ENCODE data around the gene S100A14.
"Not testable (repeated sequence)": the region's sequence is repeated elsewhere in the genome, so short reads cannot be mapped to it uniquely, and the experiment has no call there.

Gene S100A14

GRCh38 chr1:153616144-153616916, at the start of gene S100A14:
TSS of gene S100A14 (minus strand) at chr1:153616325. CDS start at chr1:153615858, 467 bp downstream.
- peak; percentile 58 for DNase-seq

- no peak for DNase-seq
Measured at GRCh38 chr1:153663211-153663610, 47.1 kb upstream of the S100A14 start.

DNA sequence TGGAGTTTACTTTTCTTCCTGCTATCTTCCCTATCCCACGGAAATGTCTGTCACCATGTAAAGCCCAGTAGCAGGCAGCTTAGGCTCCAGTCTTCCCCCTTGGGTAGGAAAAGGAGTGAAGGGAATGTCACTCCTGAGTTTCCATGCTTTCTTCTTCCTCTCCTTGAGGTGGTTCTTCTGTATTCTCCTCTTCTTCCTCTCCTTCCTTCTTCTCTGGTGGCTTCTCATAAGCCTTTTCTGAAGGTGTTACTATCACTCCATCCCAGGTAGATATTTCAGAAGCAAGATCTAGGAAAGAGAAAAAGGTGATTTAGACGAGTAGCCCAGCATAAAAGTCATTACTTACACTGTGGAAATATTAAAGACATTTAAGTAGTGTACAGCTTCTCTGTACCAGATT, 46.1 kb upstream of the S100A14 start:
- DNase-seq = no peak

GRCh38 chr1:153661111-153661708, 45.1 kb upstream of the S100A14 start:
- DNase-seq = no peak

- DNase-seq = no peak
Measured at GRCh38 chr1:153659656-153660055, 43.5 kb upstream of the S100A14 start.

DNA sequence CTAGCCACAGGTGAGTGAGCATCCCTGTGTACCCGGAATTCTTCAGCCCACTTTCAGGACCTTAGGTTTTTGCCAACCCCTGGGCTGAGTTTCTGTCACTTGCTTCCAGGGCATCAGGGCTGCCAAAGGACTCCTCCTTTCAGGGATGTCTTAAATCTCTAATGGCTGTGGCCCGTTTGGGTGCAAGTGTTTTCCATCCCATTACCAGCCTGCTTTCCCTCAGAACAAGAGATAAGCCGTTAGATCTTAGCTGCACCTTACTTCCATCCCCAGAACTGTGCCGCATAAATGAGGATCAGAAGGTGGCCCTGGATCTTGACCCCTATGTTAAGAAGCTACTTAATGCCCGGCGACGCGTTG, 43.0 kb upstream of the S100A14 start:
- no peak for DNase-seq

DNA sequence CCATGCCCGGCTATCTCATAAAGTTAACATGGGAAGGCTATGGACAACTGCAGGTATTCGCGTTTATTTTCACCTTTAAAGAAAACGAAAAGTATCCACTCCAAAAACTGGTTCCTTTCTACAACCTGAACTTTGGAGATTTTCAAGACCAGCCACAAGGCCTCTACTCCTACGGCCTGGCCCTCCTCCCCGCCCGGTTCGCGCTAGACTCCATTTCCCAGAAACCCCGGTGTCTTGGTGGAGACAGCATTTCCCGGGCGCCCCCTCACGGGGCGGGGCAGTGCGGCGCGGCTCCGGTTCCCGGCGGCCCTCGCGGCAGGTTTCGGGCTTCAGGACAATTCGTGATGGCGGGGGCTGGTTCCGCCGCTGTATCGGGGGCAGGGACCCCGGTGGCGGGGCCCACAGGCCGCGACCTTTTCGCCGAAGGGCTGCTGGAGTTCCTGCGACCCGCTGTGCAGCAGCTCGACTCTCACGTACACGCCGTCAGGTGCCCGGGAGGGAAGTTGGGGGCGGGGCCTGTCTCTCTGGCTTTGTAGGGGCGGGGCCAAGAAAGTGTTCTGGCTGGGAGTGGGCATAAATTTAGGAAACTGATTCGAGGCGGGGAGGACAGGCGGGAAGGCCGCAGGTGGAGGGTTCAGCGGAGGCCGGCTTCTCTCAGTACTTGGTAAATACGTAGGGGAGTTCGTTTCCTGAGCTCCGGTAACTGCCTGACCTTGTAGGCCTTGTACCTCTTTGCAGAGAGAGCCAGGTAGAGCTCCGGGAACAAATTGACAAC, 42.5 kb upstream of the S100A14 start, which contains the start of gene SNAPIN:
Gene SNAPIN, plus strand, starts transcription at position 304 of the 775 bp plus-strand sequence. Its CDS starts 41 bp downstream, at position 345.
- DNase-seq = peak; percentile 72

- DNase-seq = peak; percentile 34
Measured at GRCh38 chr1:153655333-153655732, 39.2 kb upstream of the S100A14 start.

GRCh38 chr1:153652805-153653500, 36.8 kb upstream of the S100A14 start:
- no peak for DNase-seq

- DNase-seq = no peak
Measured at GRCh38 chr1:153651771-153652170, 35.6 kb upstream of the S100A14 start.

GRCh38 chr1:153649863-153650235, 33.7 kb upstream of the S100A14 start:
- DNase-seq = peak; percentile 84

DNA sequence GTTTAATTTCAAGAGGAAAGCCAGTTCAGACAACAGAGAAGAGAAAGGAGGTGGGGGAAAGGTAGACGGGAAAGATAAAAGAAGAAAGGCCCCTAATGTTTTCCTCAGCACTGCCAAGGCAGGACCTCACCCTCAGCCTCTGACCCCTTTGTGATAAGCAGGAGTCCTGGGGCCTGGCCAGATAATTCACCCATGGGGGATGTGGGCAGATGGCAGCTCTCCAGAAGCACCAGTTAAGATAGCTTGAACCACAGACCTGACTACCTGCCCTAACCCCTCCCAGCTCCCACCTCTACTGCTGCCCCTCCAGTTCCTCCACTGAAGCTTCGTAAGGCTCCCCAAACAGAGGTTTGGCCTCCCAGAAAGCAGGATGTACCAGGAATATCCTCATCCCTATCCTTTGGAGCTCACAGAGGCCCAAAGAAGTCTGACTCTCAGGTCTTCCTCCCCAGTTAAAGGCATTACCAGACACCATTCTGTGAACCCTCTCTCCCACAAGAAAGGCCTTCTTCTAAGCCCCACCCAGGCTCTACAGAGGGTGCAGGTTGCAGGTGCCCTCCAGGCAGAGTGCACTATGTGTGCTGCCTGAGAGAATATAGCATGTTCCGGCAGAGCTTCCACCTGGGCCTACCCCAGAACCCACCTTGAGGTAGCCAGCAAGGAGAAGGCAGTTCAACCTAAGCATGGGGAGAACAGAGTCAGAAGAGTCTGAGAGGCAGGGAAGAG, 33.2 kb upstream of the S100A14 start:
- peak; percentile 47 for DNase-seq

DNA sequence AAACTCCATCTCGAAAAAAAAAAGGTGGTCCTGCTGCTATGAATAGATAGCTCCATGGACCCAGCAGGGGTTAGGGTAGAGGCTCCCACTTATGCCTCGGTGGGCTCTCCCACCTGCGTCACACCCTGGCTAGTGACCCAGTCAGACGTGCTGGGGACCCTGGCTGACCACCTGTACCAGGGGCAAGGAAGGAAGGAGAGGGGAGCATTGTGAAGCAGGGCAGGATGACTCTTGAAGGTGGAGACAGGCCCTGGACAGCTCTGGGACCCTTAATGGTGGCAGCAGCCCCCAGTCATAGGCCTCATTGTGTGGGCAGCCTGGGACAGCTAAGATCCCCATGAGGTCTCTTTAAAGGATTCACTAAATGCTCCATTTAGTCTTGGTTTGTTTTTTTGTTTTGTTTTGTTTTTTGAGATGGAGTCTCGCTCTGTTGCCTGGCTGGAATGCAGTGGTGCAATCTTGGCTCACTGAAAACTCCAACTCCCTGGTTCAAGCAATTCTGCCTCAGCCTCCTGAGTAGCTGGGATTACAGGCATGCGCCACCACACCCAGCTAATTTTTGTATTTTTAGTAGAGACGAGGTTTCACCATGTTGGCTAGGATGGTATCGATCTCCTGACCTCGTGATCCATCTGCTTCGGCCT, 32.0 kb upstream of the S100A14 start:
- DNase-seq = no peak

GRCh38 chr1:153647346-153647714, 31.2 kb upstream of the S100A14 start:
- DNase-seq = no peak

DNA sequence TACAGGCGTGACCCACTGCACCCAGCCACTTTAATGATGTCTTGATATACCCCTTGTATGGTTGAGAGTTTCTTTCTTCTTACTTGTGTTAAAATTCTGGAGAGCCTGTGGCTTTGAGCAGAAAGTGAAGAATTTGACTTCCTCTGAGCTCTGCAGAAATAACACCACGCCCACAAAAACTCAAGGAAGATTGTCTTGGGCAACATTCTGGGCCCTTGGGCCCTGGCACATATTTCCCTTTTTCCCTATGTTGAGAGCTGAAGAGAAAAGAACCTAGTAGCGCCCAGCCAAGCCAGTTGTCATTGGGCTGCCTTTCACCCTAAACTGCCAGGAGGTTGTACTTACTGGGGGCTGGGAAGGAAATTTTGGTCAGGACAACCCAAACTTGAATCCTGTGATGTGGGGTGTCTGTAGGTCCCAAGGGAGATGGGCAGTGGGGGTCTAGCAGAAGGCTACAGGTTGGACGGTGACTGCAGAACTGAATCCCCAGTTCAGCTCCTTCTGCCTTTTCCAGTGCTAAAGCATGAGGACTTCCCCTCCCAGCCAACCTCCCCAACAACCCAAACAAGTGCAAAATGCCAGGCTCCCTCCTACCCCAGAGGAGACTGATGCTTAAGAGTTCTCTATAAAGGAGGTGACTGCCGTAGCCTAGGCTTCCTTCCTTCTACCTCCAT, 30.7 kb upstream of the S100A14 start:
- no peak for DNase-seq

- no peak for DNase-seq
Measured at GRCh38 chr1:153643816-153644215, 27.7 kb upstream of the S100A14 start.

DNA sequence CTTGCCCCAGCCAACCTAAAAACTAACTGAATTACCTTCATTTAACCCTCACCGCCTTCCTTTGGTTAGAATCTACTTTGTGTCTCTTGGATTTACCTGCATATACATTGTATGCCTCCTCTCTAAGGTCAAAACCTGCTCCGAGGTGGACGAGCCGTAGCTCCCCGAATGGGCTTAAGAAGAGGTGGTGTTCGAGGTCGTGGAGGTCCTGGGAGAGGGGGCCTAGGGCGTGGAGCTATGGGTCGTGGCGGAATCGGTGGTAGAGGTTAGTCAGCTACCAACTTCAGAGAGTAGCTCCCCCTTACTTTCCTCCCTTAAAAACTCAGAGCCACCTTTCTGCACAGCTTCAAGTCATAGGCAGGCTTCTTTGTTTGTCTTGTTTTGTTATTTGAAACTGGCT, 27.0 kb upstream of the S100A14 start:
- no peak for DNase-seq

DNA sequence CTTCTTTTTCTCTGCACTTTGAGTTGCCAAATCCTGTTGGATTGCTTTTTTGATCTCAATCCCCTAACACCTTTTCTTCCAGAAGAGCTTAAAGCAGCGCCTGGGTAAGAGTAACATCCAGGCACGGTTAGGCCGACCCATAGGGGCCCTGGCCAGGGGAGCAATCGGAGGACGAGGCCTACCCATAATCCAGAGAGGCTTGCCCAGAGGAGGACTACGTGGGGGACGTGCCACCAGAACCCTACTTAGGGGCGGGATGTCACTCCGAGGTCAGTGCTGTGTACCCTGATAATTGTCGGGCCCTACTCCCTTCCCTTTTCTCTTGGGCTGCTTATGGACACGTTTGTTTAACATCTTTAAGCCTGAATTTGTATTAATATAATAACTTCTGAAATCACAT, 26.0 kb upstream of the S100A14 start:
- DNase-seq = no peak

GRCh38 chr1:153640861-153641260, 24.7 kb upstream of the S100A14 start:
- DNase-seq = no peak

DNA sequence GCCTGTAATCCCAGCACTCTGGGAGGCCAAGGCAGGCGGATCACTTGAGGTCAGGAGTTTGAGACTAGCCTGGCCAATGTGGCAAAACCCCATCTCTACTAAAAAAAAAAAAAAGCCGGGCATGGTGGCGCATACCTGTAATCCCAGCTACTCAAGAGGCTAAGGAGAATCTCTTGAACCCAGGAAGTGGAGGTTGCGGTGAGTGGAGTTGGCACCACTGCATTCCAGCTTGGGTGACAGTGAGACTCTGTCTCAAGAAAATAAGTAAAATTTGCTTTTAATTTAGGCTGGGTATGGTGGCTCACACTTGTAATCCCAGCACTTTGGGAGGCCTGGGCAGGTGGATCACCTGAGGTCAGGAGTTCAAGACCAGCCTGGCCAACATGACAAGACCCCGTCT, 24.1 kb upstream of the S100A14 start:
- not testable (repeated sequence) for DNase-seq

- DNase-seq = no peak
Measured at GRCh38 chr1:153639280-153639679, 23.2 kb upstream of the S100A14 start.

All from NCI-H2029 treated with DMSO at 0.1 percent for 48 hours (cell line).